Measurements from ENCODE around the gene KARS1.

KARS1 gene

DNA sequence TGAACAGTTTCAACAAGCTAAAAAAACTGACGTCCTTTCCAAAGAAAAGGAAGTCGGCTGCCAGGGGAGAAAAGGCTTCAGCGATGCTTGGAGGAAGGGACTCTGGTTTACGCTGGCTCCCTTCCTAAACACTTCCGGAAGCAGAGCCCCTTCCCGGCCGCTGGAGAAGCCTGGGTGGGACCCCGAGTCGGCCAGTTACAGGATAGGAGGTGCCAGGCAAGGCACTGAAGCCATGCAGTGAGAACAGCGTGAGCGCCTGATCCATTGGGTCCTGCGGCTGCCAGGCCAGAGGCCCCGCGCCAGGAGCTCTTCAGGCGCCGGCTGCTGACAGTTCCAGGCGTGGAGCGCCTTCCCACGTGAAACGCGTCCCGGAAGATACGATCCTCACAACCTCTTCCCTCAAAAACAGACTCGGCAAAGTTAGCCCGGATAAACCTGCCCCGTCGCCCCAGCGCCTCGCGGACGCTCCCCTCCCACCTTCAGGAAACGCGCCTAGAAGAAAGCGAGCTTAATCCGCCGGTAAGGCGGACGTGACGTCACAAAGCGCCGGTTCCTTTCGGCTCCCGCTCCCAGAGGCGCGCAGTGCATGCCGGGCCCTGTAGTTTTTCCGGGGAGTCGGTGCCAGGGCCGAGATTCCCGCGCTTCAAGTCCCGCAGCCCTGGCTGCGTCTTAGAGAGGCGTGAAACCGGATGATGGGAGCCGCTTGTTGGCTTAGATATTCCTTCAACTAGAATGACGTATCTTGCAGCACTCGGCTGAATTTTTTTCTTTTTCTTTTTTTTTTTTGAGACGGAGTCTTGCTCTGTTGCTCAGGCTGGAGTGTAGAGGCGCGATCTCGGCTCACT lies 24.5 kb downstream of the KARS1 start, which contains the start of gene ADAT1:
Gene ADAT1 (minus strand): TSS at position 521 of the 845 bp plus-strand sequence. CDS start 2,482 bp downstream, outside the sequence.
- peak; percentile 98 for DNase-seq

DNA sequence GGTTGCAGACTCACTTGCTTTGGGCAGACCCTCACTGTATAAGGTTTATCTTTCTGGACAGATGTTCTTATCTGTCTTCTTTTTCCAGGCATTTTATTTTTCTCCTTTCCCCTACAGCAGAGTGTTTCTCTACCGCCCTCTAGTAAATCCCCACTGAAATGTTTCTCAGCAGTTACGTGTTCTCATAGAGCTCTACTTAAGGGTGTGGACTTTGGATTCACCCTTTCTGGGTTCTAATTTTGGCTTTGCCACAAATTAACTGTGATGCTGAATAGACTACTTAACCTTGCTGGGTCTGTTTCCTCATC lies 26.3 kb downstream of the KARS1 start:
- DNase-seq: peak; percentile 37

DNA sequence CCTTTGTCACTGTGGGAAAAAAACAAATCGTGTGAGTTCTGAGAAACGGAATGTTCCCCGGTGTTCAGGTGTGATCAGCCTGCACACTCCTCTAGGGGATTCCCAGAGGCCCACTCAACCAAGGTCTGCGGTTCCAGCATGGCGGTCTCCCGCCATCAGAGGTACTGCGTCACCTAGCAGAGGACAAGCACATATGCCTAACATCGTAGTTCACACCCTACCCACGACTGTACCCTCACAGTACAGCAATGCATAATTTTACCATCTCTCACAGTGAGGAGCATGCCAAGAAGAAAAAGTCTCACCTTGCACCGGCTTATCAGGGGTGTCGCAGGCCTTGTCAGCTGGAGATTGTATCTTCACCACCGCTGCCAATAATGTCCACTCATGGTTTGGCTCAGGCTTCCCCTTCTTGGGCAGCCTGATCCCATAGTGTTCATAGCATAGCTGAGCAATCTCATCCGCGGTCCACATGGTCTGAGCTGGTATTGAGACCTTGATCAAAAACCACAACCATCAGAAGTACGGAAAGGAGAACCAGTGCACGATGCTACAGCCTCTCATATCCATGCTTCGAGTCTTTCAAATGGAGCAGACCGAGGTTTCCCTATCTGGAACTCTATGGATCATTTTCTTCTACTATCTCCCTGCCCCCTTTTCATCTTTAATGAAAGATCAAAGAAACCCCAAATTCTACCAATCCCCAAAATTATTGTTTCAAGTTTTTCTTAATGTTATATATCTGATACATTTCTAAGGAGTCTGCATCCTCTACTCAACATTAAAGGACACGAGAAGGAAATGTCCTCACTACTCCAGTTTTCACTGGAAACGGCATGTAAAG lies 26.9 kb downstream of the KARS1 start:
- no peak for DNase-seq

DNA sequence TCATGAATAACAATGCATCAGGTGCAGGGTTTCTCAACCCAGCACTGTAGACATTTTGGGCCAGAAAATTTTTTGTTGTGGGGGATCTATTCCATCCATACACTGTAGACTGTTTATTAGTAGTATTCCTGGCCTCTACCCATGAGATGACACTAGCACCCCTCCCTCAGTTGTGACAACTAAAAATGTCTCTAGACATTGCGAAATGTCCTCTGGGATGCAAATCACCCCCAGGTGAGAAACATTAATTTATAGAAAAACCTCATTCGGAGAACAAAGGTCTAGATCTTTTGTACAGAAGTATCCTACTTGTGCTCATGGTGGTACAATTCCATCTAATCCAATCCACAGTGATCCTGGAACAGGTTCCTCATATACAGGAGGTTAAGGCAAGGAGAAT lies 28.7 kb downstream of the KARS1 start:
- DNase-seq: no peak

DNA sequence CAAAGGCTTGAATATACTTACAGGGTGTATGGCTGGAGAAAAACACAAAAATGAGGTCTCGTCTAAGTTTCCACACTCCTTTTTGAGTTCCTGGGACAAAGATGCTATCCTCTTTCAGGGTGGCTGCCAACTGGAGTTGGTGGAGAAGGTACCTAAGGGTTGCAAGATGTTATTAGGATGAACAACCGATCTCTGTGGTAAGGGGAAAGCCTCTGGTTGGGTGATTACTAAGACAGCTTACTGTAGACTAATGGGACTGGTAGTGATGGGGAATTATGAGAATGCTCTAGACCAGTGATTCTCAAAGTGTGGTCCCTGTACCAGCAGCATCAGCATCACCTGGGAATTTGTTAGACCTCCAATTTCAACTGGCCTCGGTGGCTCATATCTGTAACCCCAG lies 30.3 kb downstream of the KARS1 start:
- no peak for DNase-seq

DNA sequence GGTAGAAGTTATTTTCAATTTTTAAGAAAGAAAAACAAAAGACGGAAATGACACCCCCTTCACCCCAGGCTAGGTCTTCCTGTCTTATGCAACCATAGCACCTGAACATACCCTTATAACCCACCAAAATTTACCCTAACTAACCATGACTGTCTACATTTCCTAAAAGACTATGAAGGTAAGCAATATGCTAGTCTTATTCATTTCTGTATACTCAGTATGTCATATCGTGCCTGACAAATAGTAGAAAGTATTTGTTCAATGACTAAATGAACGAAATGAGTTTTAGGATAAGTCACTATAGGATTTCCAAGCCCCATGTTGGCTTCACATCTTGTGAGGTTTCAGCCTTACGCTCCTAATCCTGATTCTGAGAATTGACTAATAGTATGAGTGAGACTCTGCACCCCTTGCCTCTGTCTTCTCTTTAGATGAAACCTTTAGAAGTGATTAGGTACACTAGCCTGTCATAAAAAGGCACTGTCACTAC lies 30.9 kb downstream of the KARS1 start:
- DNase-seq: no peak

DNA sequence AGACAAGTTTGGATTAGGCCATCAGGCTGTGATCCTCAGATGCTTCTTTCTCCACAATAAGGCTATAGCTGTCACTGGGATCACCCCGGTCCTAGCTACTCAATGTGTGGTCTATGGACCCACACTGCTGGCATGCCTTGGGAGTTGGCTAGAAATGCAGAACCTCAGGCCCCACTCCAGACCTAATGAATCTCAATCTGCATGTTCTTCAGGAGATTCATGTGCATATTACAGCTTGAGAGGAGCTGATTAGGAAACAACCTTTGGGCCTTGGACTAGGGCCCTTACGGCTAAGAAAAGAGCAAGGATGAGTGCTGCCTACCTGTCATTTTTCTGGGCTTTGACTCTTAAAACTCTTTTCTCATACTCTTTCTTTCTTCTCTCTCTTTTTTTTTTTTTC lies 31.8 kb downstream of the KARS1 start:
- no peak for DNase-seq

DNA sequence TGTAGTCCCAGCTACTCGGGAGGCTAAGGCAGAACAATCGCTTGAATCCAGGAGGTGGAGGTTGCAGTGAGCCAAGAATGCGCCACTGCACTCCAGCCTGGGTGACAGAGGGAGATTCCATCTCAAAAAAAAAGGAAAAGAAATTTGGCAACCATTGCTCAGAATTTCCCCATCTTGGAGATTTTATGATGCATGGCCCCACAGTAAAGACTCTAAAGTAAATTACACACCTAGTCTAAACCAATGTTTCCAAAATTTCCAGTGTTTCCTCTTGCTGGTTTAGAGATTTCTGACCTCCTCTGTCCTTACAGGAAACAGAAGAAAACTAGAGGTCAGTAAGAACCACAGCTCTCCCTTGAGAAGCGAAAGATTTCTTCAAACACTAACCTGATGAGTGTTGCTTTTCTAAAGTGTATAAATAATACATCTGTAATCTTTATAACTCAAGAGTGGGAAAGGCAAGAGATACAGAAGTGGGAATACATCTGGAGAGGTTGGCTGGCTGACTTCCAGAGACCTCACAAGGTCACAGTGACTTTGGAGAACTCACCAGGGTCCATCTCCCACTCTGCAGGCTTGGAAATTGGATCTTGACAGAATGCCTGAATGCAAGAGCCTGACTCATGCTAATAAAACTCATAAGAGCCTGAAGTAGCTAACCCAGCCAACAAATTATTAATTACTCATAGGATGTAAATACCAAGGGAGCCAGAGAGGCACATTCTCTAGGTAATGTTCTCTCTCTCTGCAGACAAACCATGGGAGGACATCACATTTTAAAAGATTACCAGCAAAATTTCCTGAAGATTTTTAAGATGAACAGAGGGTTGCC lies 33.2 kb downstream of the KARS1 start:
- peak; percentile 74 for DNase-seq

DNA sequence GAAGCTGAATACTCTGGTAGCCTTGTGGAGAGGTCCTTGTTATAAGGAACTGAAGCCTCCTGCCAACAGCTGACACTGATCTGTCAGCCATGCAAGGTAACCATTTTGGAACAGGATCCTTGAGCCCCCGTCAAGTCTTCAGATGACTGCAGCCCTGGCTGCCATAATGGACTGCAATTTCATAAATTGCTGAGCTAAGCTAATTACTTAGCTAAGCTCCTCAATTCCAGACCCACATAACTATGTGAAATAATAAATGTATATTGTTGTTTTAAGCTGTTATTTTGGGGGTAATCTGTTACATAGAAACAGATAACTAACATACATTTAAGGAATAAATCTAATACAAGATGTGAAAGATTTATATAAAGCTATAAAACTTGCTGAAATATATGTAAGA lies 41.0 kb downstream of the KARS1 start:
- DNase-seq: no peak

DNA sequence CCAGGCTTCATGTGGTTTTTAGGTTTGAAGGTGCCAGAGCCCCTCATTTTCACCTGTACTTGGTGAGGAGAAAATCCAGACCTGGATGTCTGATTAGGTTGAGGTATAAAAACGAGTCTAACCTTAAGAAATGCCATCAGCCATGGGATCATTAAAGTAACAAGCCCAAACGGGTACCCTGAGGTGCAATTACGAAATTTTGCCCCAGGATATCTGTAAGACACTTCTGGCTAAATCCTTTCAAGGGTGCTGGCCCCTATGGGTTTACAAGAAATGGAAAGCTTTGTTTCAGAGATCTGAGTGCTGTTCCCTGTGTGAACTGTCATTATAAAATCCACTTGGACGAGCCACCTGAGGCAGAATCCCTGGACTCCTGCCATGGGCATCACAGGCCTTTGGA lies 44.2 kb downstream of the KARS1 start:
- no peak for DNase-seq

DNA sequence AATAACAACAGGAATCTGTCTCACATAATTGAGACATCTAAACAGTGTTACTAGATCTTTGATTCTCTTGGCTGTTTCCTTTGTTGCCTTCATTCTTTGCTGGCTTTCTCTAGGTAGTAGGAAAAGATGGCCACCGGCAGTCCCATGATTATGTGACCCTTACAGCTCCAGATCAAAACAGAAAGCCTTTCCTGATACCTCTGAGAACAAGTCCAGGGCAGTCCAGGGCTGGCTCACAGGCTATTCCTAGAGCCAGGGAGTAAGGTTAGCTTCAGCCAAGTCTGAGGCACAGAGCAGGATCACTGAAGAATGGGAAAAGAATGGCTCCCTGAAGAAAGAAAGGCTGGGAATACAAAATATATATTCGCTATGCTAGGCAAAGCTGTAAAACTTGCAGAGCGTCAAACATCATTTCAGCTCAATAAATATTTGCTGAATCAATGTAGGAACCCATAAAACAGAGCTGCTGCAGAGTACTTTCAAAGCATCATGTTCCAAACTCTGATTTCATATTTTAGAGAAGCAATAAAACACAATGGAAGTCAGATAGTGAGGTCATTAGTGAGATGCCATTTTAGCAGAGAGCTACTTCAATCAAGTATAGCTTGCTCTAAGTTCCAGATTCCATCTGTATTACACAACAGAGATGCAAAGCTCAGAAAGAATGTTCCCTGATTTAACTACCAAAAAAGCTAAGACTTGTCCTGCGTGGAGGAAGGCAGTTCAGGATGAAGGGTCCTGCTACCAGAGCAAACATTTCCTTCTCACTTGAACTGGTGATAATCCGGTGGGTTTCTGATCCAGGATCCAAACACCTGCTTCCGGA lies 47.8 kb downstream of the KARS1 start:
- no peak for DNase-seq

DNA sequence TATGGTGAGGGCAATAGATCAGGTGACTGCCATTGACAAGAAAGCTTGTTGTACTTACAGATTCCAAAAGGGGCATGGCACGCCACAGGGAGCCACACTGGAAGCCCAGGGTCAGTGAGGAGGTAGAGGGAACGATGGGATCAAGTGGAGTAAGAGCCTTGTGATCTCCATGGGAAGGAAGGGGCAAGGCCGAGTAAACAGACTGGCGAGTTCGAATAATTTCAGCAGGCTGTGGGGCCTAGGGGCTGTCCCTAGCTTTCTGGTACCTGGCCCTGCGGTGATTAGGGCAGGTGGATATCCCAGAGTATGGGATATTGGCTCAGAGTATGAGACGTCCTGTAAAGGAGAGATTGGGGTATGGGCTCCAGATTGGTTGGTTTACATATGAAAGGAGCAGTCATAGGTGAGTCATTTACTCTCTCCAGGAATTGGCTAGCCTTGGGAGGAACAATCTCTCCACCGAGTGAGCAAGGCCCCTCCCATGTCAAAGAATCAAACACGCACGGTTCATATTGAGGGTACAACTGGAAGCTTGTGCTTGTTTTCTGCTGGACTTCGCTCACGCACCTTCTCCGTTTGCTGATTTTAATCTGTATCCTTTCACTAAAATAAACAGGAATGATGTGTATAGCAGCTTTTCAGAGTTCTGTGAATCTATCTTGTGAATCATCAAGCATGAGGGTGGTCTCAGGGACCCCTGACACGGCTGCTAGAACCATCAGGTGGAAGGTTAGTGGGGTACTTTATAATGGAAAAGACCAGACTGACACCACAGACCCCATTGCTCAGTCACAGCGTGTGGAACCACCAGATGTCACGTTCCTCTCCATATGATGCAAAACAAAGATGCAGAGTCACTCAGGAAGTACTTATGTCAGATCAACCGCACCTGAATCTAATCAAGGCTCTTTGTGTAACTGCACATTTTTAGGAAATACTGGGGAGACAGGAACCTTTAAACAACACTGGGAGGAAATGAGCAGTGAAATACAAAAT lies 53.3 kb downstream of the KARS1 start:
- peak; percentile 81 for DNase-seq

DNA sequence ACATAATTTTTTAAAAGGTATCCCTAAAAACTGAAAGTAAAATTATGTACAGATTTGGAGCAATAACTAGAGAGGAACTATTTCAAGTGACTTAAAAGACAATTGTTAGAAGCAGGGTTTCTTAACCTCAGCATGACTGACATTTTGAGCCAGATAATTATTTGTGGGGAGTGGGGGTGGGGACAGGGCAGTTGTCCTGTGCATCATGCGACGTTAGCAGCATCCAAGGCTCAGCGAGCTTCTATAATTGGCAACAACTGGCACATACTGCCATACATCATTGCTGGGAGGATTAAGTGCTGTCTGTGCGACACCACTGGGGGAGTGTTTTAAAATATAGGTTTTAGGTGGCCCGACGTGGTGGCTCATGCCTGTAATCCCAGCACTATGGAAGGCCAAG lies 54.2 kb downstream of the KARS1 start:
- DNase-seq: no peak

DNA sequence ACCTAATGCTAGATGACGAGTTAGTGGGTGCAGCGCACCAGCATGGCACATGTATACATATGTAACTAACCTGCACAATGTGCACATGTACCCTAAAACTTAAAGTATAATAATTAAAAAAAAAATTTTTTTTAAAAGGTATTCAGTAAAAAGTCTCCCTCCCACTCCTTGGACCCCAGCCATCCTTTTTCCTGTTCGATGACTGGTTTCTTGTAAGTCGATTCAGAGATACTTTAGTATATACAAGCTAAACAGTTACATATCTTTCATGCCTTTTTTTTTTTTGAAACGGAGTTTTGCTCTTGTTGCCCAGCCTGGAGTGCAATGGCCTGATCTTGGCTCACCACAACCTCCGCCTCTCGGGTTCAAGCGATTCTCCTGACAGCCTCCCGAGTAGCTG lies 55.5 kb downstream of the KARS1 start:
- peak; percentile 45 for DNase-seq

DNA sequence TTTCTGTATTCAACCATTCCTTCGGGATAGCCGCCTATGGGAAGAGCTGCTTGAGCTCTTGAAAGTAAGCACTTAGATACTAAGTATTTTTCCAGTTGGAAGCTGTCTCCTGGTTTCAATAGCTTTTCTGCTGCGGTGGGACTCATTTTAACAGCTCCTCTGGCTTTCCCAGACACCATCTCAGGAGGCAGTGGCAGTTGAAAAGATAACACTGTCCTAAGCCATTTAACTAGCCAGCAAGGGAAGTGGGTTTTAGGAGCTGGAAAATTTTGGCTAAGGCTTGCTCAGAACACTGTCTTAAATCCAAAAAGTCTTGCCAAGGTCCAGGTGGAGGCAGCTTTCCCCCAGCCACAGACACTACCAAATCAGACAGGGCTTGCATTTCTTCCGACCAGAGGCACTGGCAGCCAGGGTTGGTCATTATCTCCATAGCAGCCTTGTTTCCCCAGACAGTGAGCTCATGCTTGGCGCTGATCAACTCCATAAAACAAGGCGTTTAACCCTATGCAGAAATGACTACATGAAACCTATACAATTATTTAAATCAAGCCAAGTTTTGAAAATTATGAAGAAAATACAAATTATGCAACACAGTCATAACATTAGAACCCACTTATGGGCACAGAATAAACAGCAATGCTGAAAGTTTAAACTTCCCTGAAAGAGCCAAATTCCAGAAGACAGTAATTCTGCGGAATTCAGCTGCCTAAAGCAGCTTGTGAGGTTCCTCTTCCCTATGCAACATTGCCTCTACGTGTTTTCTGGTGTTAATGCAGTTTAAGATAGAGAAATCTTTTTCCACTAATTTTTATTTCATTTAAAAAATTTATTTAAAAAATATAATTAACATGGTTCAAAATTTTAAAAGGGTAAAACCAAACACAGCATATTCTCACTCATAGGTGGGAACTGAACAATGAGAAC lies 56.3 kb downstream of the KARS1 start:
- peak; percentile 81 for DNase-seq

DNA sequence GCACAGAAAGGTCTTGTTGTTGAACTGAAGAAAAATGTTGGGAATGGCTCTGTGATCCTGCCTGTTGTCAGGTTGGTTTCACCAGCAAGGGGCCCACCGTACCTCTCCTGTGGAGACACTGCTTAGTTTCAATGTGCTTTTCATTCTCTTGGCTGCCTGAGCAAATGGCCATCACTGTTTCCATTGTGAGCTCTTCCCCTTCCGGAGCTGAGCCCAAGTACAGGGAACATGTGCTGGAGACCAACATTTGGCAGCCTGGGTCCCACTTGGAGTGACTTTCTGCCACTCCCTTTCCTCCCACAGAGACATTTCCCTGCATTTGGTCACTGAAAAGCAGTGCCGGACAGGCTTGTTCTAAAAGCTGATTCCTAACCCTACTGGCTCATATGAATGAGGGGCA lies 58.2 kb downstream of the KARS1 start:
- DNase-seq: no peak

DNA sequence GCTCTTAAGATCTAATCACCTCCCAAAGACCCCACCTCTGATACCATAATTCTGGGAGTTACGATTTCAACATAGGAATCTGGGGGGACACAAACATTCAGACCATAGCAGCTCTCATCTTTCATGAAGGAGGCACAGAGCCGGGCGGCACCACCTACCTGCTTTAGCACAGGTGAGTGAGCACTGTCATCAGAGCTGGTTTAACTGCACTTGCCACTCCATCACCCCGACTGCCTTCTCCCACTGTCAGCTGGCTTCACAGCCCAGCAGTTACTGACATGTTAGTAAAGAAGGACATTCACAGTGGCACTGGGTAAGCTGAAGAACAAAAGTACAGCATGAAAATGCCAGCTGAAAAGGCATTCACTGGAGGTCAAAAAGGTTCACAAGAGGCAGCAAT lies 58.7 kb downstream of the KARS1 start:
- no peak for DNase-seq

DNA sequence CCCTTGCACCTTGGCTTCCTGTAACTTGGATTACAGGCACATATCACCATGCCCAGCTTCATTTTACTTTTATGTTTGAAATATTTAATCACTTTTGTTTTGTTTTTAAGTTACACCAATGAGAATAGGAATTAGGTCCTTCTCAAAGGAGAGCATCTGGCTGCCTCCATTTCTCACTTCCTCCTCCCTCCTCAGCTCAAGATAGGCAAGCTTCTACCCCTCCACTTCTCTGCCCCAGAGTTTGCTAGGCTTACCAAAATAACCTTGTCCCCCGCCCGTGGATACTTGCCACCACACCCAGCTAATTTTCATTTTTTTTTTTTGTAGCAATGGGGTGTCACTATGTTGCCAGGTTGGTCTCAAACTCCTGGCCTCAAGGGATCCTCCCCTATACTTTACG lies 63.4 kb downstream of the KARS1 start:
- no peak for DNase-seq

DNA sequence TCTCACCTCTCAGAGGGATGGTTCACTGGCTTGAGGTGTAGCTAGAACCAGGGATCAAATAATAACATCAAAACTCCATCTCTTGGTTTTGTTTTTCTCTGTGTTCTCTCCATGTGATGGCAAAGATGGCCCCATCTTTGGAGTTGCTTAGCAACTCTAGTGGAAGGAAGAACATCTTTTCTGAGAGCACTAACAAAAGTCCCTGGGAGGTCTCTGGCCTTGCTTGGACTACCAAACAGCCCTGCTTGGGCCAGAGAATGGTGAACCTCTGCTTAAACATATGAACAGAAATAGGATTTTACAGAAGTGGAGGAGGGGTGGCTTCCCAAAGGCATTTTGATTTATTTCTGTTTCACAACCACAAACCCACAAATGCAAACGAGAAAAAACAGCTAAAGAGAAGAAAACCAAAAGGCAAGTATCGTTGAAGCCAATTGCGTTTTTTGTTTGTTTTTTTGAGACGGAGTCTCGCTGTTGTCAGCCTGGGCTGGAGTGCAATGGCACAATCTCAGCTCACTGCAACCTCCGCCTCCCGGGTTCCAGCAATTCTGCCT lies 68.1 kb downstream of the KARS1 start:
- no peak for DNase-seq
